Colonic mucosa (tissue), 4 donors: ENCODE measurements around the gene CCDC175. TPM values are rescaled to one million over a fixed set of nuclear protein-coding genes. Genes with fewer than 3 reads are reported as not detected.
A peak's percentile ranks its signal among the peaks of the same experiment; 100 is the strongest.

Experiments used
- DNase-seq: peaks from one replicate; pipeline ENCODE4 v3.0.0-alpha.2; 2020
- H3K27ac ChIP-seq: fragments of 200-600 bp; one replicate; pipeline ENCODE4 v1.8.0; 2021
- H3K27me3 ChIP-seq: fragments of 200-600 bp; one replicate; pipeline ENCODE4 v1.8.0; 2021
- H3K36me3 ChIP-seq: fragments of 200-600 bp; one replicate; pipeline ENCODE4 v1.8.0; 2021
- H3K4me1 ChIP-seq: fragments of 200-600 bp; one replicate; pipeline ENCODE4 v1.8.0; 2021; ENCODE audit warnings: mild to moderate bottlenecking
- H3K4me3 ChIP-seq: fragments of 200-600 bp; one replicate; pipeline ENCODE4 v1.8.0; 2021
- H3K9ac ChIP-seq, 2 donors: one replicate each; pipeline ENCODE4 v1.7.0; 2013; ENCODE audit warnings: control low read depth in 2 of 2, low read depth in 2 of 2, low read length in 2 of 2
- H3K9me3 ChIP-seq: fragments of 200-600 bp; one replicate; pipeline ENCODE4 v1.8.0; 2021
- intact Hi-C: fragments of 100-400 bp; cut with DNase I; formaldehyde crosslinking; loops from one replicate; pipeline ENCODE4 v1.14.1; 2022
- total RNA-seq, 2 donors: library from RNA; stranded (reverse); fragmentation: NEBNext Ultra II Directional in 1 of 2; extraction: Animal tissue kit (Norgen Biotek cat#: 25700) in 1 of 2; gene quantifications; one replicate each; pipeline ENCODE4 v1.2.1, GENCODE V29; 2021
- TF ChIP-seq, protein P1 (sequence below): fragments of 200-600 bp; IDR thresholded peaks from one replicate; pipeline ENCODE4 v1.8.0; 2022; ENCODE audit warnings: antibody characterized with exemption, mild to moderate bottlenecking
- donor health status: healthy.
- donor health status: DM: no; HTN: no; CAD: no.
- donor health status: DM: no; HTN: no; CAD: no.

CCDC175 gene
- total RNA-seq, 2 donors from 2014 or later = 0.27 to 0.32 TPM

DNA sequence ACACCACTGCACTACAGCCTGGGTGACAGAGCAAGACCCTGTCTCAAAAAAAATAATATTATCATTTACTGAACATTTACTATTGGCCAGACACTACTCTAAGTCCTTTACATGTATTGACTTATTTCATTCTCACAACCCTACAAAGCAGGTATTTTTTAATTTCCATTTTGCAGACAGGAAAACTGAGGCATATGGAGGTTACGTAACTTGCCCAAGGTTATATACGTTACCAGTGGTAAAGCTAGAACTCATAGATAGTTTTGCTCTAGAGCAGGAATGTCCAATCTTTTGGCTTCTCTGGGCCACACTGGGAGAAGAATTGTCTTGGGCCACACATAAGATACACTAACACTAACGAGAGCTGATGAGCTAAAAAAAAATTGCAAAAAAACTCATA, 98.1 kb downstream of the CCDC175 start:
- no peak overlapping the region for H3K9ac ChIP-seq
- no peaks in the 10 kb centered on the region for H3K36me3 ChIP-seq
- DNase-seq = no peak
- H3K4me3 ChIP-seq = no peak overlapping the region
- H3K27ac ChIP-seq = no peak overlapping the region
- TF ChIP-seq, protein P1, sequence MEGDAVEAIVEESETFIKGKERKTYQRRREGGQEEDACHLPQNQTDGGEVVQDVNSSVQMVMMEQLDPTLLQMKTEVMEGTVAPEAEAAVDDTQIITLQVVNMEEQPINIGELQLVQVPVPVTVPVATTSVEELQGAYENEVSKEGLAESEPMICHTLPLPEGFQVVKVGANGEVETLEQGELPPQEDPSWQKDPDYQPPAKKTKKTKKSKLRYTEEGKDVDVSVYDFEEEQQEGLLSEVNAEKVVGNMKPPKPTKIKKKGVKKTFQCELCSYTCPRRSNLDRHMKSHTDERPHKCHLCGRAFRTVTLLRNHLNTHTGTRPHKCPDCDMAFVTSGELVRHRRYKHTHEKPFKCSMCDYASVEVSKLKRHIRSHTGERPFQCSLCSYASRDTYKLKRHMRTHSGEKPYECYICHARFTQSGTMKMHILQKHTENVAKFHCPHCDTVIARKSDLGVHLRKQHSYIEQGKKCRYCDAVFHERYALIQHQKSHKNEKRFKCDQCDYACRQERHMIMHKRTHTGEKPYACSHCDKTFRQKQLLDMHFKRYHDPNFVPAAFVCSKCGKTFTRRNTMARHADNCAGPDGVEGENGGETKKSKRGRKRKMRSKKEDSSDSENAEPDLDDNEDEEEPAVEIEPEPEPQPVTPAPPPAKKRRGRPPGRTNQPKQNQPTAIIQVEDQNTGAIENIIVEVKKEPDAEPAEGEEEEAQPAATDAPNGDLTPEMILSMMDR = no peak
- no peaks in the 10 kb centered on the region for H3K27me3 ChIP-seq
- peaks cover 2% of the 10 kb centered on the region for H3K4me1 ChIP-seq
- intact Hi-C loops = no loop called here
- no peaks in the 10 kb centered on the region for H3K9me3 ChIP-seq

- TF ChIP-seq, protein P1 = no peak
- H3K4me1 ChIP-seq = no peaks in the 10 kb centered on the region
- intact Hi-C loops = no loop called here
- no peak overlapping the region for H3K9ac ChIP-seq
- H3K36me3 ChIP-seq = no peaks in the 10 kb centered on the region
- no peaks in the 10 kb centered on the region for H3K27me3 ChIP-seq
- no peaks in the 10 kb centered on the region for H3K9me3 ChIP-seq
- H3K27ac ChIP-seq = no peak overlapping the region
- no peak overlapping the region for H3K4me3 ChIP-seq
- DNase-seq = no peak
Measured at GRCh38 chr14:59475709-59476108, 100.9 kb downstream of the CCDC175 start.

- TF ChIP-seq, protein P1 = no peak
- intact Hi-C loops = no loop called here
- no peak for DNase-seq
- Histone ChIP-seq H3K9ac (no peak overlapping the region), H3K9me3 (no peaks in the 10 kb centered on the region), H3K27me3 (no peaks in the 10 kb centered on the region), H3K36me3 (no peaks in the 10 kb centered on the region), H3K27ac (no peak overlapping the region), H3K4me3 (no peak overlapping the region), H3K4me1 (no peaks in the 10 kb centered on the region)
Measured at GRCh38 chr14:59474172-59474571, 102.4 kb downstream of the CCDC175 start.

GRCh38 chr14:59465316-59466135, 111.1 kb downstream of the CCDC175 start, which contains the start of gene GPR135:
Gene GPR135 (minus strand): TSS chr14:59465380. CDS start chr14:59465226, 154 bp downstream.
- H3K4me1 ChIP-seq = peaks cover 4% of the 10 kb centered on the region
- no peak for DNase-seq
- no peaks in the 10 kb centered on the region for H3K36me3 ChIP-seq
- no peaks in the 10 kb centered on the region for H3K27me3 ChIP-seq
- TF ChIP-seq, protein P1 = no peak
- H3K9ac ChIP-seq = peak within 1 kb of the TSS; percentile 31 to 64
- peak within 1 kb of the TSS; percentile 66 for H3K4me3 ChIP-seq
- intact Hi-C loops = no loop called here
- no peaks in the 10 kb centered on the region for H3K9me3 ChIP-seq
- H3K27ac ChIP-seq = peak within 1 kb of the TSS; percentile 28

- TF ChIP-seq, protein P1 = no peak
- H3K4me1 ChIP-seq = peaks cover 4% of the 10 kb centered on the region
- no peaks in the 10 kb centered on the region for H3K27me3 ChIP-seq
- peak overlapping the region; percentile 66 for H3K4me3 ChIP-seq
- no peaks in the 10 kb centered on the region for H3K9me3 ChIP-seq
- DNase-seq = peak; percentile 56
- no peaks in the 10 kb centered on the region for H3K36me3 ChIP-seq
- H3K27ac ChIP-seq = peak overlapping the region; percentile 28
- peak overlapping the region; percentile 31 to 64 for H3K9ac ChIP-seq
- intact Hi-C loops = no loop called here
Measured at GRCh38 chr14:59464486-59465315, 111.9 kb downstream of the CCDC175 start.
